ENCODE results near the gene SLCO4A1. TPM values are rescaled to one million over a fixed set of nuclear protein-coding genes. Genes with fewer than 3 reads are reported as not detected.

Gene SLCO4A1
- total and polyA plus RNA-seq, 2 donors (not counting 1 experiment from before 2014, with no cell fraction given), result 0.50 TPM; not detected in 1

GRCh38 chr20:62631336-62632308 is 10.7 kb upstream of the SLCO4A1 start:
- Histone ChIP-seq H3K36me3 (ENCODE audit: control insufficient read depth, insufficient read depth, low read length) (no peaks in the 10 kb centered on the region), H4K20me1 (ENCODE audit: control insufficient read depth, extremely low read depth, insufficient read depth, low read length) (no peaks in the 10 kb centered on the region), H3K27me3 (ENCODE audit: control insufficient read depth, insufficient read depth, low read length) (peaks cover 11% of the 10 kb centered on the region), H3K4me2 (ENCODE audit: extremely low read depth, insufficient read depth, low read length) (no peak overlapping the region), H3K27ac (ENCODE audit: insufficient read depth, low read length) (no peak overlapping the region), H3K9me3 (ENCODE audit: control insufficient read depth, insufficient read depth, low read depth, low read length) (no peaks in the 10 kb centered on the region), H3K9ac (ENCODE audit: insufficient read depth, low read length) (no peak overlapping the region), H2AFZ (ENCODE audit: low read length) (no peak overlapping the region), H3K4me1 (ENCODE audit: control insufficient read depth, extremely low read depth, insufficient read depth, low read length) (no peaks in the 10 kb centered on the region), H3K4me3 (replicated peaks in 1 of 4; ENCODE audit: control extremely low read depth in 1 of 4, insufficient read depth in 1 of 4, low read depth in 3 of 4, low read length in 4 of 4) (no peak overlapping the region), H3K79me2 (ENCODE audit: control insufficient read depth, insufficient read depth, low read length) (no peaks in the 10 kb centered on the region)
- TF ChIP-seq EZH2 (IDR thresholded peaks at IDR 0.05; ENCODE audit: low read length, missing control alignments) (no peak), CTCF (conservative IDR thresholded peaks at IDR 0.05 in 1 of 2, IDR thresholded peaks at IDR 0.05 in 1 of 2; ENCODE audit: low read depth in 1 of 2, low read length in 2 of 2) (no peak)
- no peak for DNase-seq (ENCODE audit: low read depth in 2 of 2)

- no peak for DNase-seq (ENCODE audit: low read depth in 2 of 2)
- no peaks in the 10 kb centered on the region for H3K4me1 ChIP-seq (ENCODE audit: control insufficient read depth, extremely low read depth, insufficient read depth, low read length)
- no peaks in the 10 kb centered on the region for H3K79me2 ChIP-seq (ENCODE audit: control insufficient read depth, insufficient read depth, low read length)
- no peaks in the 10 kb centered on the region for H3K9me3 ChIP-seq (ENCODE audit: control insufficient read depth, insufficient read depth, low read depth, low read length)
- no peak overlapping the region for H3K4me2 ChIP-seq (ENCODE audit: extremely low read depth, insufficient read depth, low read length)
- H3K27me3 ChIP-seq (ENCODE audit: control insufficient read depth, insufficient read depth, low read length), result peaks cover 11% of the 10 kb centered on the region
- TF ChIP-seq CTCF (conservative IDR thresholded peaks at IDR 0.05 in 1 of 2, IDR thresholded peaks at IDR 0.05 in 1 of 2; ENCODE audit: low read depth in 1 of 2, low read length in 2 of 2), result no peak
- no peak for TF ChIP-seq EZH2 (IDR thresholded peaks at IDR 0.05; ENCODE audit: low read length, missing control alignments)
- H3K27ac ChIP-seq (ENCODE audit: insufficient read depth, low read length), result no peak overlapping the region
- H3K36me3 ChIP-seq (ENCODE audit: control insufficient read depth, insufficient read depth, low read length), result no peaks in the 10 kb centered on the region
- no peak overlapping the region for H3K4me3 ChIP-seq (replicated peaks in 1 of 4; ENCODE audit: control extremely low read depth in 1 of 4, insufficient read depth in 1 of 4, low read depth in 3 of 4, low read length in 4 of 4)
- no peak overlapping the region for H2AFZ ChIP-seq (ENCODE audit: low read length)
- H4K20me1 ChIP-seq (ENCODE audit: control insufficient read depth, extremely low read depth, insufficient read depth, low read length), result no peaks in the 10 kb centered on the region
- no peak overlapping the region for H3K9ac ChIP-seq (ENCODE audit: insufficient read depth, low read length)
Observed at GRCh38 chr20:62632575-62633090, 9.7 kb upstream of the SLCO4A1 start.

- no peak overlapping the region for H3K27ac ChIP-seq (ENCODE audit: insufficient read depth, low read length)
- no peak overlapping the region for H2AFZ ChIP-seq (ENCODE audit: low read length)
- H3K9me3 ChIP-seq (ENCODE audit: control insufficient read depth, insufficient read depth, low read depth, low read length), result no peaks in the 10 kb centered on the region
- no peaks in the 10 kb centered on the region for H3K79me2 ChIP-seq (ENCODE audit: control insufficient read depth, insufficient read depth, low read length)
- no peak overlapping the region for H3K4me3 ChIP-seq (replicated peaks in 1 of 4; ENCODE audit: control extremely low read depth in 1 of 4, insufficient read depth in 1 of 4, low read depth in 3 of 4, low read length in 4 of 4)
- H4K20me1 ChIP-seq (ENCODE audit: control insufficient read depth, extremely low read depth, insufficient read depth, low read length), result no peaks in the 10 kb centered on the region
- H3K27me3 ChIP-seq (ENCODE audit: control insufficient read depth, insufficient read depth, low read length), result peaks cover 11% of the 10 kb centered on the region
- no peaks in the 10 kb centered on the region for H3K4me1 ChIP-seq (ENCODE audit: control insufficient read depth, extremely low read depth, insufficient read depth, low read length)
- no peak for TF ChIP-seq CTCF (conservative IDR thresholded peaks at IDR 0.05 in 1 of 2, IDR thresholded peaks at IDR 0.05 in 1 of 2; ENCODE audit: low read depth in 1 of 2, low read length in 2 of 2)
- no peak for TF ChIP-seq EZH2 (IDR thresholded peaks at IDR 0.05; ENCODE audit: low read length, missing control alignments)
- no peak for DNase-seq (ENCODE audit: low read depth in 2 of 2)
- H3K4me2 ChIP-seq (ENCODE audit: extremely low read depth, insufficient read depth, low read length), result no peak overlapping the region
- H3K9ac ChIP-seq (ENCODE audit: insufficient read depth, low read length), result no peak overlapping the region
- no peaks in the 10 kb centered on the region for H3K36me3 ChIP-seq (ENCODE audit: control insufficient read depth, insufficient read depth, low read length)
Observed at GRCh38 chr20:62633598-62634329, 8.5 kb upstream of the SLCO4A1 start.

All from fibroblast of lung (primary cell).